Fibroblast of lung (primary cell): ENCODE measurements around the gene PCK2. TPM values are rescaled to one million over a fixed set of nuclear protein-coding genes. Genes with fewer than 3 reads are reported as not detected.

Experiments
- DNase-seq, 2 donors: peaks; one replicate each; pipeline versions ENCODE4 v3.0.0 to v3.0.0-alpha.2; 2010; ENCODE audit warnings: low read depth in 2 of 2
- H2AFZ ChIP-seq: 2 replicates; pipeline ENCODE4 v1.5.1; 2012; ENCODE audit warnings: low read length, control low read depth, inconsistent platforms
- H3K27ac ChIP-seq: 2 replicates; pipeline ENCODE4 v1.5.1; 2011; ENCODE audit warnings: low read length, control low read depth; ENCODE audit not compliant: insufficient read depth
- H3K27me3 ChIP-seq: 2 replicates; pipeline ENCODE4 v1.5.1; 2011; ENCODE audit warnings: mild to moderate bottlenecking, low read length; ENCODE audit not compliant: control insufficient read depth, insufficient read depth
- H3K36me3 ChIP-seq: 2 replicates; pipeline ENCODE4 v1.5.1; 2011; ENCODE audit warnings: low read length; ENCODE audit not compliant: control insufficient read depth, insufficient read depth
- H3K4me1 ChIP-seq: 2 replicates; pipeline ENCODE4 v1.5.1; 2011; ENCODE audit warnings: low read length; ENCODE audit not compliant: control insufficient read depth, insufficient read depth; ENCODE audit errors: extremely low read depth
- H3K4me2 ChIP-seq: 2 replicates; pipeline ENCODE4 v1.5.1; 2011; ENCODE audit warnings: low read length, control low read depth; ENCODE audit not compliant: insufficient read depth; ENCODE audit errors: extremely low read depth
- H3K4me3 ChIP-seq, 4 experiments: fragments of 200-600 bp in 1 of 4; sonication (generic) in 1 of 4; replicated peaks in 1 of 4; 2 replicates each; pipeline ENCODE4 v1.5.1; 2011 to 2016; ENCODE audit warnings: low read length in 4 of 4, low read depth in 3 of 4, mild to moderate bottlenecking in 3 of 4, control low read depth in 2 of 4, inconsistent platforms in 1 of 4, mixed read lengths in 1 of 4; ENCODE audit not compliant: insufficient read depth in 1 of 4; ENCODE audit errors: control extremely low read depth in 1 of 4
- H3K79me2 ChIP-seq: 2 replicates; pipeline ENCODE4 v1.5.1; 2012; ENCODE audit warnings: mild to moderate bottlenecking, low read length, inconsistent platforms; ENCODE audit not compliant: control insufficient read depth, insufficient read depth
- H3K9ac ChIP-seq: 2 replicates; pipeline ENCODE4 v1.5.1; 2011; ENCODE audit warnings: mild to moderate bottlenecking, low read length, control low read depth; ENCODE audit not compliant: insufficient read depth
- H3K9me3 ChIP-seq: 2 replicates; pipeline ENCODE4 v1.5.1; 2012; ENCODE audit warnings: low read depth, low read length; ENCODE audit not compliant: control insufficient read depth, insufficient read depth
- H4K20me1 ChIP-seq: 2 replicates; pipeline ENCODE4 v1.5.1; 2011; ENCODE audit warnings: low read length; ENCODE audit not compliant: control insufficient read depth, insufficient read depth; ENCODE audit errors: extremely low read depth
- CTCF ChIP-seq, 2 donors: IDR thresholded peaks in 1 of 2; conservative IDR thresholded peaks in 1 of 2; 1 replicate in 1 of 2; 2 replicates in 1 of 2; pipeline ENCODE4 v1.5.1; 2011 to 2012; ENCODE audit warnings: low read length in 2 of 2, control low read depth in 1 of 2, inconsistent platforms in 1 of 2, low read depth in 1 of 2, mild to moderate bottlenecking in 1 of 2
- EZH2 ChIP-seq: IDR thresholded peaks from 2 replicates; pipeline ENCODE4 v1.5.1; 2012; ENCODE audit warnings: low read length, control low read depth, mild to moderate bottlenecking; ENCODE audit errors: missing control alignments
- polyA plus RNA-seq, 2 donors: library from polyadenylated mRNA; depleted of rRNA in 1 of 2; stranded (reverse) in 1 of 2; unstranded in 1 of 2; fragments of >200 nt; gene quantifications; 2 replicates each; pipeline ENCODE4 v1.2.1, GENCODE V29; 2011 to 2012; ENCODE audit warnings: missing spikeins in 1 of 2
- total RNA-seq: library from RNA; depleted of rRNA; stranded (reverse); fragments of >200 nt; gene quantifications from 2 replicates; pipeline ENCODE4 v1.2.1, GENCODE V29; 2014

PCK2 gene
- total and polyA plus RNA-seq, 2 donors (not counting 1 experiment from before 2014, with no cell fraction given): 15.9 to 71.3 TPM

GRCh38 chr14:24116128-24116814 is 22.2 kb downstream of the PCK2 start:
- Histone ChIP-seq H4K20me1 (no peaks in the 10 kb centered on the region), H3K4me1 (peaks cover 5% of the 10 kb centered on the region), H3K27me3 (no peaks in the 10 kb centered on the region), H3K9me3 (no peaks in the 10 kb centered on the region), H3K4me2 (peak overlapping the region; percentile 90), H3K79me2 (no peaks in the 10 kb centered on the region), H3K27ac (no peak overlapping the region), H3K36me3 (no peaks in the 10 kb centered on the region), H3K4me3 (peak overlapping the region in 2 of 4 experiments; percentile 76 to 96), H2AFZ (no peak overlapping the region), H3K9ac (no peak overlapping the region)
- TF ChIP-seq CTCF (conservative IDR thresholded peaks at IDR 0.05 in 1 of 2, IDR thresholded peaks at IDR 0.05 in 1 of 2; ENCODE audit: low read depth in 1 of 2, low read length in 2 of 2) (no peak), EZH2 (no peak)
- DNase-seq: no peak

GRCh38 chr14:24117179-24117578 is 23.1 kb downstream of the PCK2 start:
- H4K20me1 ChIP-seq: no peaks in the 10 kb centered on the region
- no peak overlapping the region for H3K27ac ChIP-seq
- no peak overlapping the region for H3K4me3 ChIP-seq
- DNase-seq: no peak
- H3K9me3 ChIP-seq: no peaks in the 10 kb centered on the region
- no peaks in the 10 kb centered on the region for H3K27me3 ChIP-seq
- TF ChIP-seq EZH2 (no peak), CTCF (conservative IDR thresholded peaks at IDR 0.05 in 1 of 2, IDR thresholded peaks at IDR 0.05 in 1 of 2; ENCODE audit: low read depth in 1 of 2, low read length in 2 of 2) (no peak)
- no peaks in the 10 kb centered on the region for H3K79me2 ChIP-seq
- no peak overlapping the region for H3K4me2 ChIP-seq
- peaks cover 5% of the 10 kb centered on the region for H3K4me1 ChIP-seq
- H3K9ac ChIP-seq: no peak overlapping the region
- H3K36me3 ChIP-seq: no peaks in the 10 kb centered on the region
- H2AFZ ChIP-seq: no peak overlapping the region

- TF ChIP-seq CTCF (conservative IDR thresholded peaks at IDR 0.05 in 1 of 2, IDR thresholded peaks at IDR 0.05 in 1 of 2; ENCODE audit: low read depth in 1 of 2, low read length in 2 of 2) (no peak), EZH2 (no peak)
- H2AFZ ChIP-seq: no peak overlapping the region
- peaks cover 3% of the 10 kb centered on the region for H3K36me3 ChIP-seq
Observed at GRCh38 chr14:24119691-24120090, 25.6 kb downstream of the PCK2 start.

More at GRCh38 chr14:24119691-24120090, 25.6 kb downstream of the PCK2 start:
- Histone ChIP-seq H3K9me3 (no peaks in the 10 kb centered on the region), H3K27ac (no peak overlapping the region), H3K4me1 (no peaks in the 10 kb centered on the region), H3K9ac (no peak overlapping the region), H3K27me3 (no peaks in the 10 kb centered on the region), H3K4me3 (no peak overlapping the region), H3K4me2 (no peak overlapping the region), H4K20me1 (no peaks in the 10 kb centered on the region), H3K79me2 (no peaks in the 10 kb centered on the region)
- no peak for DNase-seq
